A673 (cell line): Measurements from ENCODE around the gene CDC23.

Experiments used
- EZH2 ChIP-seq: fragments of 200-600 bp; sonication (generic); IDR thresholded peaks from 2 replicates; pipeline ENCODE4 v1.6.1; 2017; ENCODE audit warnings: borderline replicate concordance, low read depth, mild to moderate bottlenecking, mixed read lengths, antibody characterized with exemption, low read length; ENCODE audit not compliant: poor library complexity, severe bottlenecking
- TF ChIP-seq, protein P1 (sequence below): fragments of 300-800, 200-600 bp; sonication (generic); conservative IDR thresholded peaks from 2 replicates; pipeline ENCODE4 v1.5.1; 2017; ENCODE audit warnings: low read depth, mild to moderate bottlenecking, antibody characterized with exemption, low read length, moderate library complexity, mixed read lengths

DNA sequence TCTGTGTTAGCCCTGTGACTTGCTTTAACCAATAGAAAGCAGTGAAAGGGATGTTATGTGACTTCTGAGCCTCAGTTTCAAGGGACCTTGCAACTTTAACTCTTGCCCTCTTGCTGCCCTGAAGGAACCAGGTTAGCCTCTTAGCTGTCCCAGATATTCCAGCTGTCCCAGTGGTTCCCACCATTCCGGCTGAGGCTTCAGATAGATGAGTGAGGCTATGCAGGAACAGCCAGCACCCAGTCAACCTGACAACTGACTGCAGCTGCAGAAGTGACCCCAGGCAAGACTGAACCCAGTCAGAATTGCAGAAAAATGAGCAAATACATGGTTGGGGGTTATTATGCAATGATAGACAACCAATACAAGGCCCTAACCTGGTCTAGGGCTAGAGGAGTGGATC lies 10.4 kb upstream of the CDC23 start:
- TF ChIP-seq, protein P1, sequence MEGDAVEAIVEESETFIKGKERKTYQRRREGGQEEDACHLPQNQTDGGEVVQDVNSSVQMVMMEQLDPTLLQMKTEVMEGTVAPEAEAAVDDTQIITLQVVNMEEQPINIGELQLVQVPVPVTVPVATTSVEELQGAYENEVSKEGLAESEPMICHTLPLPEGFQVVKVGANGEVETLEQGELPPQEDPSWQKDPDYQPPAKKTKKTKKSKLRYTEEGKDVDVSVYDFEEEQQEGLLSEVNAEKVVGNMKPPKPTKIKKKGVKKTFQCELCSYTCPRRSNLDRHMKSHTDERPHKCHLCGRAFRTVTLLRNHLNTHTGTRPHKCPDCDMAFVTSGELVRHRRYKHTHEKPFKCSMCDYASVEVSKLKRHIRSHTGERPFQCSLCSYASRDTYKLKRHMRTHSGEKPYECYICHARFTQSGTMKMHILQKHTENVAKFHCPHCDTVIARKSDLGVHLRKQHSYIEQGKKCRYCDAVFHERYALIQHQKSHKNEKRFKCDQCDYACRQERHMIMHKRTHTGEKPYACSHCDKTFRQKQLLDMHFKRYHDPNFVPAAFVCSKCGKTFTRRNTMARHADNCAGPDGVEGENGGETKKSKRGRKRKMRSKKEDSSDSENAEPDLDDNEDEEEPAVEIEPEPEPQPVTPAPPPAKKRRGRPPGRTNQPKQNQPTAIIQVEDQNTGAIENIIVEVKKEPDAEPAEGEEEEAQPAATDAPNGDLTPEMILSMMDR, result no peak
- no peak for TF ChIP-seq EZH2
